ENCODE results near the gene LGALS4. TPM values are rescaled to one million over a fixed set of nuclear protein-coding genes. Genes with fewer than 3 reads are reported as not detected.
A peak's percentile ranks its signal among the peaks of the same experiment; 100 is the strongest.

Gene LGALS4
- total and polyA plus RNA-seq, 9 of the 15 experiments (the other 6 are each of a cell fraction or from before 2014, with no cell fraction given) = 0.08 to 1.1 (median 0.30) TPM; not detected in 3

GRCh38 chr19:38850976-38851621 lies 38.4 kb upstream of the LGALS4 start (continued):
- TF ChIP-seq CUX1 (CRISPR knock-in tag; IDR thresholded peaks at IDR 0.05) (no peak), SAP30 (IDR thresholded peaks at IDR 0.05; ENCODE audit: borderline replicate concordance, insufficient read depth, low read depth, low read length, poor library complexity, severe bottlenecking) (no peak), ZNF740 (CRISPR knock-in tag; IDR thresholded peaks at IDR 0.05) (peak; percentile 59), ZNF740 (tag; IDR thresholded peaks at IDR 0.05) (peak in 1 of 2 experiments; percentile 62; a peak in 2 of 4 replicates), ZKSCAN1 (IDR thresholded peaks at IDR 0.05; ENCODE audit: low read depth, low read length) (peak; percentile 4; the same call in 1 of the 2 replicates), NCOR1 (IDR thresholded peaks at IDR 0.05) (peak; percentile 36; the same call in 1 of the 2 replicates), RBFOX2 (IDR thresholded peaks at IDR 0.05; ENCODE audit: low read depth, low read length) (peak; percentile 55), HCFC1 (IDR thresholded peaks at IDR 0.05; ENCODE audit: low read depth, low read length) (no peak), ZNF263 (CRISPR knock-in tag; IDR thresholded peaks at IDR 0.05; ENCODE audit: borderline replicate concordance) (0 out of 2 replicates have a peak, but pooled peaks have one; percentile 38), NR2C1 (IDR thresholded peaks at IDR 0.05) (0 out of 2 replicates have a peak, but pooled peaks have one; percentile 25), NR2C1 (tag; IDR thresholded peaks at IDR 0.05) (0 out of 2 replicates have a peak, but pooled peaks have one; percentile 14)
